ENCODE measurements around the gene SHB.

DNA sequence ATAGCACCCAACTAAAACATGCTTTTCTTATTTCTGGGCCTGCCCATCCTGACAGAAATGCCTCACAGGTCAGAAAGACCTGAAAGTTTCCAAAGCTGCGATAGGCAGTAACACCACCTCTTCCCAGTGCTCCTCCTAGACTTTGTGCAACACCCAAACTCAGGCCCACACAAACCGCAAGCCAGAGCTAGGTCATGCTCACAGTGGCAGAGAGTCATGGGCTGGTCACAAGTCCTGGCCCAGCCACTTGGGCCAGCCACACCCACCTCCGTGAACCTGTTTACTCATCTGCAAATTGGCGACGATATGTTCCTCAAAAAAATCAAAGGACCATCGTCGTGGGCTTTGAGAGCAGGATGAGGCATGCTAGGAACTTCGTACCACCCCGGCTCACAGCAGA is 121.0 kb downstream of the SHB start:
- TF ChIP-seq GATAD2A (CRISPR knock-in tag; IDR thresholded peaks at IDR 0.05) (no peak), EP300 (IDR thresholded peaks at IDR 0.05; ENCODE audit: low read depth in 2 of 2, low read length in 2 of 2) (no peak), EP300 (CRISPR knock-in tag; IDR thresholded peaks at IDR 0.05; ENCODE audit: borderline replicate concordance) (no peak), MTF1 (CRISPR knock-in tag; IDR thresholded peaks at IDR 0.05) (no peak), TARDBP (CRISPR knock-in tag; IDR thresholded peaks at IDR 0.05) (no peak)
- TF ChIP-seq, protein P1, sequence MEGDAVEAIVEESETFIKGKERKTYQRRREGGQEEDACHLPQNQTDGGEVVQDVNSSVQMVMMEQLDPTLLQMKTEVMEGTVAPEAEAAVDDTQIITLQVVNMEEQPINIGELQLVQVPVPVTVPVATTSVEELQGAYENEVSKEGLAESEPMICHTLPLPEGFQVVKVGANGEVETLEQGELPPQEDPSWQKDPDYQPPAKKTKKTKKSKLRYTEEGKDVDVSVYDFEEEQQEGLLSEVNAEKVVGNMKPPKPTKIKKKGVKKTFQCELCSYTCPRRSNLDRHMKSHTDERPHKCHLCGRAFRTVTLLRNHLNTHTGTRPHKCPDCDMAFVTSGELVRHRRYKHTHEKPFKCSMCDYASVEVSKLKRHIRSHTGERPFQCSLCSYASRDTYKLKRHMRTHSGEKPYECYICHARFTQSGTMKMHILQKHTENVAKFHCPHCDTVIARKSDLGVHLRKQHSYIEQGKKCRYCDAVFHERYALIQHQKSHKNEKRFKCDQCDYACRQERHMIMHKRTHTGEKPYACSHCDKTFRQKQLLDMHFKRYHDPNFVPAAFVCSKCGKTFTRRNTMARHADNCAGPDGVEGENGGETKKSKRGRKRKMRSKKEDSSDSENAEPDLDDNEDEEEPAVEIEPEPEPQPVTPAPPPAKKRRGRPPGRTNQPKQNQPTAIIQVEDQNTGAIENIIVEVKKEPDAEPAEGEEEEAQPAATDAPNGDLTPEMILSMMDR (CRISPR knock-in tag; IDR thresholded peaks at IDR 0.05) = no peak
- TF ChIP-seq, protein P2, sequence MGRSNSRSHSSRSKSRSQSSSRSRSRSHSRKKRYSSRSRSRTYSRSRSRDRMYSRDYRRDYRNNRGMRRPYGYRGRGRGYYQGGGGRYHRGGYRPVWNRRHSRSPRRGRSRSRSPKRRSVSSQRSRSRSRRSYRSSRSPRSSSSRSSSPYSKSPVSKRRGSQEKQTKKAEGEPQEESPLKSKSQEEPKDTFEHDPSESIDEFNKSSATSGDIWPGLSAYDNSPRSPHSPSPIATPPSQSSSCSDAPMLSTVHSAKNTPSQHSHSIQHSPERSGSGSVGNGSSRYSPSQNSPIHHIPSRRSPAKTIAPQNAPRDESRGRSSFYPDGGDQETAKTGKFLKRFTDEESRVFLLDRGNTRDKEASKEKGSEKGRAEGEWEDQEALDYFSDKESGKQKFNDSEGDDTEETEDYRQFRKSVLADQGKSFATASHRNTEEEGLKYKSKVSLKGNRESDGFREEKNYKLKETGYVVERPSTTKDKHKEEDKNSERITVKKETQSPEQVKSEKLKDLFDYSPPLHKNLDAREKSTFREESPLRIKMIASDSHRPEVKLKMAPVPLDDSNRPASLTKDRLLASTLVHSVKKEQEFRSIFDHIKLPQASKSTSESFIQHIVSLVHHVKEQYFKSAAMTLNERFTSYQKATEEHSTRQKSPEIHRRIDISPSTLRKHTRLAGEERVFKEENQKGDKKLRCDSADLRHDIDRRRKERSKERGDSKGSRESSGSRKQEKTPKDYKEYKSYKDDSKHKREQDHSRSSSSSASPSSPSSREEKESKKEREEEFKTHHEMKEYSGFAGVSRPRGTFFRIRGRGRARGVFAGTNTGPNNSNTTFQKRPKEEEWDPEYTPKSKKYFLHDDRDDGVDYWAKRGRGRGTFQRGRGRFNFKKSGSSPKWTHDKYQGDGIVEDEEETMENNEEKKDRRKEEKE (IDR thresholded peaks at IDR 0.05) = no peak
- TF ChIP-seq, protein P3, sequence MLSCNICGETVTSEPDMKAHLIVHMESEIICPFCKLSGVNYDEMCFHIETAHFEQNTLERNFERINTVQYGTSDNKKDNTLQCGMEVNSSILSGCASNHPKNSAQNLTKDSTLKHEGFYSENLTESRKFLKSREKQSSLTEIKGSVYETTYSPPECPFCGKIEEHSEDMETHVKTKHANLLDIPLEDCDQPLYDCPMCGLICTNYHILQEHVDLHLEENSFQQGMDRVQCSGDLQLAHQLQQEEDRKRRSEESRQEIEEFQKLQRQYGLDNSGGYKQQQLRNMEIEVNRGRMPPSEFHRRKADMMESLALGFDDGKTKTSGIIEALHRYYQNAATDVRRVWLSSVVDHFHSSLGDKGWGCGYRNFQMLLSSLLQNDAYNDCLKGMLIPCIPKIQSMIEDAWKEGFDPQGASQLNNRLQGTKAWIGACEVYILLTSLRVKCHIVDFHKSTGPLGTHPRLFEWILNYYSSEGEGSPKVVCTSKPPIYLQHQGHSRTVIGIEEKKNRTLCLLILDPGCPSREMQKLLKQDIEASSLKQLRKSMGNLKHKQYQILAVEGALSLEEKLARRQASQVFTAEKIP (CRISPR knock-in tag; IDR thresholded peaks at IDR 0.05; ENCODE audit: borderline replicate concordance) = no peak

All from HepG2 (cell line).